Keratinocyte (primary cell): ENCODE results near the gene SPAG6. TPM values are rescaled to one million over a fixed set of nuclear protein-coding genes. Genes with fewer than 3 reads are reported as not detected.

ENCODE experiments used
- DNase-seq: peaks from one replicate; pipeline ENCODE4 v3.0.0-alpha.2; 2011; ENCODE audit warnings: low read depth, missing footprints, low spot score
- FAIRE-seq: peaks from 2 replicates; lab custom pipeline; 2011; peaks lifted over from hg19 to GRCh38; lab: Jason Lieb, UNC
- H2AFZ ChIP-seq: 2 replicates; pipeline ENCODE4 v1.6.0; 2012; ENCODE audit warnings: low read length, control low read depth, inconsistent platforms; ENCODE audit not compliant: control insufficient read depth
- H3K27ac ChIP-seq: 2 replicates; pipeline ENCODE4 v1.5.1; 2011; ENCODE audit warnings: low read length; ENCODE audit not compliant: control insufficient read depth, insufficient read depth
- H3K27me3 ChIP-seq: 3 replicates; pipeline ENCODE4 v1.6.0; 2011; ENCODE audit warnings: low read length; ENCODE audit not compliant: control insufficient read depth, insufficient read depth; ENCODE audit errors: extremely low read depth
- H3K36me3 ChIP-seq, 2 experiments: 2 replicates in 1 of 2; 3 replicates in 1 of 2; pipeline ENCODE4 v1.5.1; 2011; ENCODE audit warnings: low read length in 2 of 2, mild to moderate bottlenecking in 1 of 2; ENCODE audit not compliant: control insufficient read depth in 2 of 2, insufficient read depth in 2 of 2; ENCODE audit errors: extremely low read depth in 1 of 2
- H3K4me1 ChIP-seq: 3 replicates; pipeline ENCODE4 v1.5.1; 2011; ENCODE audit warnings: low read length; ENCODE audit not compliant: control insufficient read depth, insufficient read depth; ENCODE audit errors: extremely low read depth
- H3K4me2 ChIP-seq: 3 replicates; pipeline ENCODE4 v1.6.0; 2011; ENCODE audit warnings: low read depth, low read length; ENCODE audit not compliant: control insufficient read depth, insufficient read depth; ENCODE audit errors: extremely low read depth
- H3K4me3 ChIP-seq, 3 experiments: fragments of 200-600 bp in 1 of 3; sonication (generic) in 1 of 3; 2 replicates in 2 of 3; 3 replicates in 1 of 3; pipeline ENCODE4 v1.5.1; 2011 to 2016; ENCODE audit warnings: low read length in 3 of 3, mild to moderate bottlenecking in 3 of 3, control low read depth in 2 of 3, inconsistent platforms in 1 of 3, low read depth in 1 of 3, mixed read lengths in 1 of 3, mixed run types in 1 of 3, moderate library complexity in 1 of 3; ENCODE audit not compliant: control insufficient read depth in 2 of 3, insufficient read depth in 2 of 3; ENCODE audit errors: extremely low read depth in 1 of 3
- H3K79me2 ChIP-seq: 2 replicates; pipeline ENCODE4 v1.6.0; 2012; ENCODE audit warnings: low read length; ENCODE audit not compliant: control insufficient read depth, insufficient read depth
- H3K9ac ChIP-seq: 3 replicates; pipeline ENCODE4 v1.6.0; 2011; ENCODE audit warnings: low read length; ENCODE audit not compliant: control insufficient read depth, insufficient read depth; ENCODE audit errors: extremely low read depth
- H3K9me1 ChIP-seq: 3 replicates; pipeline ENCODE4 v1.6.0; 2011; ENCODE audit warnings: low read length; ENCODE audit not compliant: control insufficient read depth, insufficient read depth; ENCODE audit errors: extremely low read depth
- H3K9me3 ChIP-seq: 2 replicates; pipeline ENCODE4 v1.5.1; 2012; ENCODE audit warnings: low read depth, low read length; ENCODE audit not compliant: control insufficient read depth
- H4K20me1 ChIP-seq: 3 replicates; pipeline ENCODE4 v1.6.0; 2011; ENCODE audit warnings: low read length; ENCODE audit not compliant: control insufficient read depth, insufficient read depth; ENCODE audit errors: extremely low read depth
- EZH2 ChIP-seq: IDR thresholded peaks from one replicate; pipeline ENCODE4 v1.6.1; 2012; ENCODE audit warnings: inconsistent platforms, mild to moderate bottlenecking, low read length, moderate library complexity
- dilution Hi-C: fragments of 300-500 bp; cut with MboI; formaldehyde crosslinking; loops from one replicate; pipeline ENCODE4 v1.7.0; 2020; ENCODE audit warnings: low sequenced_read_pairs; ENCODE audit not compliant: extremely low pct_ligation_motif_present
- polyA plus RNA-seq, 5 experiments: library from polyadenylated mRNA; depleted of rRNA in 3 of 5; stranded (reverse) in 3 of 5; stranded (forward) in 1 of 5; unstranded in 1 of 5; fragments of >200 nt; gene quantifications; 1 replicate in 1 of 5; 2 replicates in 3 of 5; 3 replicates in 1 of 5; pipeline versions ENCODE4 v1.2.1 to v1.2.3, GENCODE V29; 2011 to 2012; ENCODE audit warnings: missing spikeins in 2 of 5, low read depth in 1 of 5, low replicate concordance in 1 of 5
- TF ChIP-seq, protein P1 (sequence below), 3 experiments: IDR thresholded peaks in 1 of 3; conservative IDR thresholded peaks in 1 of 3; optimal IDR thresholded peaks in 1 of 3; 2 replicates in 2 of 3; 3 replicates in 1 of 3; pipeline versions ENCODE3 to v1.5.1; 2011; ENCODE audit warnings: low read length in 3 of 3, mild to moderate bottlenecking in 3 of 3, moderate library complexity in 2 of 3, control low read depth in 1 of 3, inconsistent platforms in 1 of 3; ENCODE audit not compliant: insufficient read depth in 2 of 3; ENCODE audit errors: extremely low read depth in 1 of 3

The SPAG6 gene
- polyA plus RNA-seq, 1 donor (not counting 4 experiments of a cell fraction or from before 2014, with no cell fraction given): not detected

DNA sequence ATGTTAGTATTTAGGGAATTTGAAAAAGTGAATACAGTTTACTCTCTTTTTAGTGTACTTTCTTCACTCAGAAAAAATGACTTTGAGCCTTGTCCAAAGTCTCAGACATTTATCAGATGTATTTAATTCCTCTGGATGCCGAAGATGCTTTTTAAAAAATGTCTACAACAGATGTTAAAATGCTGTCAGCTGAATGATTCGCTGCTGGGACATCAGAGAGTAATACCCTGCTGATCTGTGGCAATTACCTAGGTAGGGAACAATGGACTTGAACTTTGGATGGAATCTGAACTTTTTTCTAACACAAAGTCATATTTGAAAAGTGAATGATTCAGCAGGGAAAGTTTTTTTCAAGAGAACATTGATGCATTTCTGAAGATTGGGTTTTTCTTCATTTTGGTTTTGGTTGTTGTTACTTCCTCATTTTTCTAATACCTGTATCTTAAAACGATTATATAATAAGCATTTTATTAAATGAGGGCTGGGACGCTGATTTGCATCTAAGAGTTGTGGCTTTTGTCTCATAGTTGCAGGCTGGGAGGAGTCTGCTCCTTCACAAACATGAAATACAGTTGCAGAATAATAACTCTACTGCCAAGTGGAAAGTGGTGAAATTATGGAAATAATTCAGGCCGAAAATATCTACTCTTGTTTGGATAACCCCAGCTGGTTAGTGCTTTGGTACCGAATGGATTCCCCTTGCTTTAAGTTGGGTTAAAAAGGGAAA is 98.0 kb downstream of the SPAG6 start:
- Histone ChIP-seq H3K4me1 (no peaks in the 10 kb centered on the region), H3K9me3 (no peaks in the 10 kb centered on the region), H3K9ac (no peak overlapping the region), H4K20me1 (no peaks in the 10 kb centered on the region), H3K27ac (no peak overlapping the region), H3K4me3 (no peak overlapping the region), H2AFZ (no peak overlapping the region), H3K79me2 (no peaks in the 10 kb centered on the region), H3K36me3 (no peaks in the 10 kb centered on the region), H3K27me3 (peaks cover 11% of the 10 kb centered on the region), H3K9me1 (no peaks in the 10 kb centered on the region), H3K4me2 (no peak overlapping the region)
- no peak for DNase-seq
- TF ChIP-seq, protein P1, sequence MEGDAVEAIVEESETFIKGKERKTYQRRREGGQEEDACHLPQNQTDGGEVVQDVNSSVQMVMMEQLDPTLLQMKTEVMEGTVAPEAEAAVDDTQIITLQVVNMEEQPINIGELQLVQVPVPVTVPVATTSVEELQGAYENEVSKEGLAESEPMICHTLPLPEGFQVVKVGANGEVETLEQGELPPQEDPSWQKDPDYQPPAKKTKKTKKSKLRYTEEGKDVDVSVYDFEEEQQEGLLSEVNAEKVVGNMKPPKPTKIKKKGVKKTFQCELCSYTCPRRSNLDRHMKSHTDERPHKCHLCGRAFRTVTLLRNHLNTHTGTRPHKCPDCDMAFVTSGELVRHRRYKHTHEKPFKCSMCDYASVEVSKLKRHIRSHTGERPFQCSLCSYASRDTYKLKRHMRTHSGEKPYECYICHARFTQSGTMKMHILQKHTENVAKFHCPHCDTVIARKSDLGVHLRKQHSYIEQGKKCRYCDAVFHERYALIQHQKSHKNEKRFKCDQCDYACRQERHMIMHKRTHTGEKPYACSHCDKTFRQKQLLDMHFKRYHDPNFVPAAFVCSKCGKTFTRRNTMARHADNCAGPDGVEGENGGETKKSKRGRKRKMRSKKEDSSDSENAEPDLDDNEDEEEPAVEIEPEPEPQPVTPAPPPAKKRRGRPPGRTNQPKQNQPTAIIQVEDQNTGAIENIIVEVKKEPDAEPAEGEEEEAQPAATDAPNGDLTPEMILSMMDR (optimal IDR thresholded peaks at IDR 0.05 in 1 of 3, IDR thresholded peaks at IDR 0.05 in 1 of 3, conservative IDR thresholded peaks at IDR 0.05 in 1 of 3; ENCODE audit: extremely low read depth in 1 of 3, insufficient read depth in 2 of 3, low read length in 3 of 3): no peak
- no peak for TF ChIP-seq EZH2
- FAIRE-seq: no peak
- dilution Hi-C loops: no loop called here

DNA sequence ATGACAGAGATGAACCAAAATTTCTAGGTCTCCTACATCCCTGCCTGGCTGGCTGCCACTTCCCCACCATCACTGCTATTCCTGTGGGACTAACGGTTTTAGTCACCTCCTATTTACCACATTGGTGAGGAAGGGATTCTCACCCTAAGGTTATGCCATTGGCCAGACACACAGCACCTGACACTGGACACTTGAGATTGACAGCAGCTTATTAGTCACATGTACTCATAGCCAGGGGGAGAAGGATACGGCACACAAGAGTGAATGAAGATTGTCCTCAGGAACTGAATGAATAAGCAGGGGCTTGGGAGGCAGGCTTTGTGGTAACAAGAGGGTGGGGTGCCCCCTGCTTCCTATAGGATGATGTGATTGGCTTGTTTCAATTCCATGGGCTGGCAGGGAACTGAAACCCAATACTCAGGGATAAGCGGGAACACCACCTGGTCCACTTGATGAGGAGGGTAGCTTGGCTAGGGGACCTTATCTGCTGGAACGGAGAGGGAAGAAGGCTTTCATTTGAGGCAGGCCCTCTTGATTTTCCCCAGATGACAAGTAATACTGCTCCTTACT is 99.0 kb downstream of the SPAG6 start:
- Histone ChIP-seq H3K36me3 (no peaks in the 10 kb centered on the region), H3K9me3 (no peaks in the 10 kb centered on the region), H3K79me2 (no peaks in the 10 kb centered on the region), H3K4me2 (no peak overlapping the region), H3K27me3 (peaks cover 11% of the 10 kb centered on the region), H3K9ac (no peak overlapping the region), H4K20me1 (no peaks in the 10 kb centered on the region), H3K4me3 (no peak overlapping the region), H3K4me1 (no peaks in the 10 kb centered on the region), H3K9me1 (no peaks in the 10 kb centered on the region), H2AFZ (no peak overlapping the region), H3K27ac (no peak overlapping the region)
- dilution Hi-C loops: no loop called here
- no peak for TF ChIP-seq EZH2
- TF ChIP-seq, protein P1 (optimal IDR thresholded peaks at IDR 0.05 in 1 of 3, IDR thresholded peaks at IDR 0.05 in 1 of 3, conservative IDR thresholded peaks at IDR 0.05 in 1 of 3; ENCODE audit: extremely low read depth in 1 of 3, insufficient read depth in 2 of 3, low read length in 3 of 3): no peak
- FAIRE-seq: no peak
- no peak for DNase-seq
